ENCODE measurements around the gene COMMD9. TPM values are rescaled to one million over a fixed set of nuclear protein-coding genes. Genes with fewer than 3 reads are reported as not detected.

Gene COMMD9
- total RNA-seq, 3 donors from 2014 or later (not counting 1 experiment from before 2014, with no cell fraction given): 64.6 to 79.1 (median 74.0) TPM

DNA sequence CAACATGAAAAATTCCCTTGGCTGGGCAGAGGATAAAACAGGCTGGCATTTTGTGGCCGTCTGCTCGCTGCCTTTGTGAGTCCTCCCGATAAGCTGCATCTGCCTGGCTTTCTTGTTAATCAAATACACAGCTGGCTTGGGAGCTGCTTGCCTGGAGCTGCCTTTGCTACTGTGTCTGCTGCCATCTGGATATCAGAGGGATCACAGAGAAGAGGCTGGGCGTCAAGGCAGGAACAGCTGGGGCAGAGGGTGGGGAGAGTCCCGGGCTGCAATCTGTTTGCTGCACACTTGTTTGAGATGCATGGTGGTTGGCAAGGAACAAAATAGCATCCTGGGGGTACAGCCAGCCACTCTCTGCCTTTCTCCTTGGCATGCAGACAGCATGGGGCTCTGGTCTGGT is 36.0 kb downstream of the COMMD9 start:
- Mint-ChIP-seq H3K9me3 (peaks cover 0 to 2% of the 10 kb centered on the region in 2 donors), H3K36me3 (no peaks in the 10 kb centered on the region), H3K4me3 (no peak overlapping the region), H3K27ac (no peak overlapping the region), H3K27me3 (ENCODE audit: low read depth in 2 of 2) (peaks cover 26 to 44% of the 10 kb centered on the region in 2 donors), H3K4me1 (no peaks in the 10 kb centered on the region)
- H3K4me1 ChIP-seq (ENCODE audit: control insufficient read depth, insufficient read depth, low read length): no peaks in the 10 kb centered on the region
- no peaks in the 10 kb centered on the region for H3K36me3 ChIP-seq (ENCODE audit: control insufficient read depth, insufficient read depth, low read length)
- no peak for TF ChIP-seq CTCF (IDR thresholded peaks at IDR 0.05)
- no peaks in the 10 kb centered on the region for H3K27me3 ChIP-seq (ENCODE audit: control insufficient read depth, insufficient read depth, low read length)
- no peaks in the 10 kb centered on the region for H3K9me3 ChIP-seq (ENCODE audit: control insufficient read depth, insufficient read depth, low read length)
- H3K4me3 ChIP-seq (ENCODE audit: low read length): no peak overlapping the region
- DNase-seq (no peak), ATAC-seq (no peak)
- WGBS (ENCODE audit: insufficient coverage): 83% methylated on average over 5 of the region's 5 CpGs
- no peak overlapping the region for H3K27ac ChIP-seq (ENCODE audit: low read length)
- intact Hi-C loops (cut with micrococcal nuclease): loop anchor here (10.0 kb wide), 1 partner anchor 58 kb away; no protein-coding TSS in a partner anchor

GRCh38 chr11:36251823-36252222 is 37.4 kb downstream of the COMMD9 start:
- Histone ChIP-seq H3K4me3 (ENCODE audit: low read length) (no peak overlapping the region), H3K9me3 (ENCODE audit: control insufficient read depth, insufficient read depth, low read length) (no peaks in the 10 kb centered on the region), H3K4me1 (ENCODE audit: control insufficient read depth, insufficient read depth, low read length) (no peaks in the 10 kb centered on the region), H3K27me3 (ENCODE audit: control insufficient read depth, insufficient read depth, low read length) (no peaks in the 10 kb centered on the region), H3K36me3 (ENCODE audit: control insufficient read depth, insufficient read depth, low read length) (no peaks in the 10 kb centered on the region), H3K27ac (ENCODE audit: low read length) (no peak overlapping the region)
- TF ChIP-seq CTCF (IDR thresholded peaks at IDR 0.05): no peak
- Mint-ChIP-seq H3K4me1 (no peaks in the 10 kb centered on the region), H3K27me3 (ENCODE audit: low read depth in 2 of 2) (peaks cover 30 to 48% of the 10 kb centered on the region in 2 donors), H3K4me3 (no peak overlapping the region), H3K36me3 (no peaks in the 10 kb centered on the region), H3K27ac (no peak overlapping the region), H3K9me3 (peaks cover 0 to 2% of the 10 kb centered on the region in 2 donors)
- DNase-seq (no peak), ATAC-seq (no peak)
- WGBS (ENCODE audit: insufficient coverage): 61% methylated on average over 2 of the region's 2 CpGs
- intact Hi-C loops (cut with micrococcal nuclease): loop anchor here (10.0 kb wide), 1 partner anchor 57 kb away; no protein-coding TSS in a partner anchor

DNA sequence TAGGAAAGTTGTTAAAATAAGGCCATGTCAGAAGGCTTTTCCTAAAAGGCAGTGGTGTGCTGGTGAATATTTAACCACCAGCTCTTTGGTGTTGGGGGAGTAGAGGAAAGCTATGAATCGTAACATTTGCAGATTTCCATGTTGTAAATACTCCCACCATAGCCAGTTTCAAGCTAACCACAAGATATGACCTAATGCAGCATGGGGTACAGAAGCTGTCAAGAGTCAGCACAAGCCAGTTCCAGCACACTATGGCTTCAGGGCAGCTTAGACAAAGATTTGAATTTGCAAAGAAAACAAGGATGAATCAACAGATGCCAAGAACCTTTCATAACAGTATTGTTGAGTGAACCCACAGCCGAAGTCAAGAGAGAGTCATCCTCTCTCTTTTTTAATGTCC is 40.0 kb downstream of the COMMD9 start:
- ATAC-seq (no peak), DNase-seq (no peak)
- no peaks in the 10 kb centered on the region for H3K4me1 ChIP-seq (ENCODE audit: control insufficient read depth, insufficient read depth, low read length)
- no peak overlapping the region for H3K4me3 ChIP-seq (ENCODE audit: low read length)
- H3K27ac Mint-ChIP-seq: no peak overlapping the region
- H3K9me3 ChIP-seq (ENCODE audit: control insufficient read depth, insufficient read depth, low read length): no peaks in the 10 kb centered on the region
- TF ChIP-seq CTCF (IDR thresholded peaks at IDR 0.05): no peak
- no peaks in the 10 kb centered on the region for H3K36me3 ChIP-seq (ENCODE audit: control insufficient read depth, insufficient read depth, low read length)
- intact Hi-C loops (cut with micrococcal nuclease): no loop called here
- no peak overlapping the region for H3K27ac ChIP-seq (ENCODE audit: low read length)
- H3K4me1 Mint-ChIP-seq: no peaks in the 10 kb centered on the region
- H3K27me3 Mint-ChIP-seq (ENCODE audit: low read depth in 2 of 2): peaks cover 39 to 68% of the 10 kb centered on the region in 2 donors
- H3K9me3 Mint-ChIP-seq: peaks cover 0 to 2% of the 10 kb centered on the region in 2 donors
- no peaks in the 10 kb centered on the region for H3K27me3 ChIP-seq (ENCODE audit: control insufficient read depth, insufficient read depth, low read length)
- no peaks in the 10 kb centered on the region for H3K36me3 Mint-ChIP-seq
- H3K4me3 Mint-ChIP-seq: no peak overlapping the region
- 71% methylated on average over 1 of the region's 2 CpGs for WGBS (ENCODE audit: insufficient coverage)

DNA sequence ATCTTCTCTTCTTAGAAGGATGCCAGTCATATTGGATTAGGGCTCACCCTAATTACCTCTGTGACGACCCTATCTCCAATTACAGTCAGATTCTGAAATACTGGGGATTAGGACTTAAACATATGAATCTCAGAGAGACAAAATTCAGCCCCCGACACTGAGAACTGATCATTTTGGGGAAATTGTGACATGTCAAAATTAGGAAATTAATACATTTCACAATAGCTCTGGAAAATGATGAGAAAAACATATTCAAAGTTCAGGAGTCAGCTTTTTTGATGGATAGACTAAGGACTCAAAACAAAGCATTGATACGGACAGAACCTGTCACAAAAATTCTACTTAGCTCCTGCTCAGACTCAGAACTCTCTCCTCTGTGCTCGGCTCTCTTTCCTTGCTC is 40.8 kb downstream of the COMMD9 start:
- WGBS (ENCODE audit: insufficient coverage): 80% methylated on average over 2 of the region's 4 CpGs

More for the DNA sequence above, 40.8 kb downstream of the COMMD9 start:
- DNase-seq: no peak
- intact Hi-C loops (cut with micrococcal nuclease): no loop called here
- Histone ChIP-seq H3K4me3 (ENCODE audit: low read length) (no peak overlapping the region), H3K9me3 (ENCODE audit: control insufficient read depth, insufficient read depth, low read length) (no peaks in the 10 kb centered on the region), H3K27ac (ENCODE audit: low read length) (no peak overlapping the region), H3K27me3 (ENCODE audit: control insufficient read depth, insufficient read depth, low read length) (no peaks in the 10 kb centered on the region), H3K4me1 (ENCODE audit: control insufficient read depth, insufficient read depth, low read length) (no peaks in the 10 kb centered on the region), H3K36me3 (ENCODE audit: control insufficient read depth, insufficient read depth, low read length) (no peaks in the 10 kb centered on the region)
- ATAC-seq: no peak
- peaks cover 39 to 72% of the 10 kb centered on the region in 2 donors for H3K27me3 Mint-ChIP-seq (ENCODE audit: low read depth in 2 of 2)
- H3K4me1 Mint-ChIP-seq: no peaks in the 10 kb centered on the region
- H3K36me3 Mint-ChIP-seq: no peaks in the 10 kb centered on the region
- no peak for TF ChIP-seq CTCF (IDR thresholded peaks at IDR 0.05)
- H3K27ac Mint-ChIP-seq: no peak overlapping the region
- H3K4me3 Mint-ChIP-seq: no peak overlapping the region
- H3K9me3 Mint-ChIP-seq: peaks cover 0 to 2% of the 10 kb centered on the region in 2 donors
